K562 (cell line): ENCODE measurements around the gene CCDC183. TPM values are rescaled to one million over a fixed set of nuclear protein-coding genes. Genes with fewer than 3 reads are reported as not detected.

Experiments
- ATAC-seq: fragments of 200-7000 bp; cut with Tn5 transposase; 3 replicates; pipeline ENCODE4 v1.9.1; 2020; ENCODE audit warnings: moderate library complexity
- BruUV-seq: library from RNA; stranded (reverse); fragments of 400-500 nt; replicated peaks from 2 replicates; lab custom pipeline; 2021; lab: Mats Ljungman, UMichigan
- CTCF ChIA-PET: fragments of 300-600 bp; formaldehyde crosslinking; extraction: SDS; loops from one replicate; lab custom pipeline; 2021; ENCODE audit warnings: low intra/inter-chr PET ratio; lab: Yijun Ruan, JAX
- POLR2A ChIA-PET: fragments of 300-600, 350-650 bp; sonication (Branson Sonifier 250); formaldehyde crosslinking; extraction: SDS; loops from one replicate; lab custom pipeline; 2021; ENCODE audit warnings: antibody characterized with exemption, inconsistent platforms; lab: Yijun Ruan, JAX
- DNase-seq, 4 experiments: peaks; one replicate each; pipeline versions ENCODE4 v3.0.0 to v3.0.0-alpha.2; 2011 to 2018; ENCODE audit warnings: low spot score in 3 of 4, mixed read lengths in 3 of 4; ENCODE audit errors: extremely low read depth in 1 of 4
- FAIRE-seq: peaks from 2 replicates; lab custom pipeline; 2011; peaks lifted over from hg19 to GRCh38; lab: Jason Lieb, UNC
- H2AFZ ChIP-seq: 2 replicates; pipeline ENCODE4 v1.6.0; 2011; ENCODE audit warnings: low read depth, low read length, control low read depth, inconsistent platforms
- H3K27ac ChIP-seq: fragments of 200-600 bp; 3 replicates; pipeline ENCODE4 v1.8.0; 2011; ENCODE audit warnings: low read depth, mild to moderate bottlenecking, control low read depth, inconsistent platforms, low read length, moderate library complexity, mixed read lengths; ENCODE audit errors: extremely low read depth
- H3K27me3 ChIP-seq, 2 experiments: fragments of 300-600 bp in 1 of 2; 2 replicates in 1 of 2; 3 replicates in 1 of 2; pipeline versions ENCODE4 v1.6.0 to v1.8.0; 2011; ENCODE audit warnings: inconsistent platforms in 2 of 2, low read length in 2 of 2, mild to moderate bottlenecking in 1 of 2, mixed read lengths in 1 of 2, moderate library complexity in 1 of 2; ENCODE audit not compliant: control insufficient read depth in 2 of 2, insufficient read depth in 2 of 2
- H3K36me3 ChIP-seq: fragments of 300-600 bp; 3 replicates; pipeline ENCODE4 v1.8.0; 2011; ENCODE audit warnings: mild to moderate bottlenecking, low read length, inconsistent platforms; ENCODE audit not compliant: control insufficient read depth, insufficient read depth
- H3K4me1 ChIP-seq, 2 experiments: fragments of 200-600 bp in 1 of 2; replicated peaks in 1 of 2; 2 replicates in 1 of 2; 3 replicates in 1 of 2; pipeline versions ENCODE4 v1.5.1 to v1.8.0; 2011; ENCODE audit warnings: inconsistent platforms in 2 of 2, low read length in 2 of 2, mild to moderate bottlenecking in 1 of 2, mixed read lengths in 1 of 2, moderate library complexity in 1 of 2; ENCODE audit not compliant: control insufficient read depth in 2 of 2, insufficient read depth in 2 of 2
- H3K4me2 ChIP-seq: 2 replicates; pipeline ENCODE4 v1.6.1; 2011; ENCODE audit warnings: low read length, control low read depth, inconsistent platforms, mixed read lengths; ENCODE audit not compliant: insufficient read depth
- H3K4me3 ChIP-seq: fragments of 200-600 bp; sonication (generic), shearing (Covaris generic); 2 replicates; pipeline ENCODE4 v1.5.1; 2016; ENCODE audit warnings: control low read depth, inconsistent platforms
- H3K79me2 ChIP-seq: fragments of 200-600 bp; 3 replicates; pipeline ENCODE4 v1.8.0; 2011; ENCODE audit warnings: low read length, inconsistent platforms; ENCODE audit not compliant: control insufficient read depth, insufficient read depth
- H3K9ac ChIP-seq, 2 experiments: 2 replicates each; pipeline versions ENCODE4 v1.6.0 to v1.6.1; 2011; ENCODE audit warnings: low read depth in 2 of 2, low read length in 2 of 2, control low read depth in 1 of 2, inconsistent platforms in 1 of 2, mild to moderate bottlenecking in 1 of 2, mixed read lengths in 1 of 2; ENCODE audit not compliant: insufficient read depth in 1 of 2
- H3K9me1 ChIP-seq: one replicate; pipeline ENCODE4 v1.6.0; 2011; ENCODE audit warnings: inconsistent platforms, mild to moderate bottlenecking, low read length, moderate library complexity; ENCODE audit not compliant: control insufficient read depth, insufficient read depth
- H3K9me3 ChIP-seq: replicated peaks from 2 replicates; pipeline ENCODE4 v1.5.1; 2011; ENCODE audit warnings: low read depth, low read length, inconsistent platforms; ENCODE audit not compliant: control insufficient read depth, insufficient read depth
- H4K20me1 ChIP-seq: replicated peaks from 2 replicates; pipeline ENCODE4 v1.6.1; 2011; ENCODE audit warnings: low read length, inconsistent platforms, mixed read lengths; ENCODE audit not compliant: control insufficient read depth, insufficient read depth
- GTF2E2 ChIP-seq: fragments of 200-800 bp; sonication (Bioruptor generic); IDR thresholded peaks from 2 replicates; pipeline ENCODE4 v1.6.1; 2016; ENCODE audit warnings: missing genetic modification characterization, missing compliant biosample characterization
- KAT7 ChIP-seq: sonication (generic); formaldehyde crosslinking; IDR thresholded peaks from 2 replicates; pipeline ENCODE4 v1.8.0; 2022; ENCODE audit warnings: missing genetic modification reagents, mild to moderate bottlenecking, borderline replicate concordance
- MAFG ChIP-seq: fragments of 450-650 bp; conservative IDR thresholded peaks from 2 replicates; pipeline ENCODE4 v1.6.1; 2016; ENCODE audit warnings: missing genetic modification characterization, missing compliant biosample characterization
- NONO ChIP-seq, 2 experiments: fragments of 200-400 bp in 1 of 2; fragments of 450-650 bp in 1 of 2; formaldehyde crosslinking in 1 of 2; IDR thresholded peaks; 2 replicates each; pipeline ENCODE4 v1.6.1; 2017; ENCODE audit warnings: low read depth in 2 of 2, mild to moderate bottlenecking in 2 of 2, moderate library complexity in 2 of 2, low read length in 1 of 2
- POU5F1 ChIP-seq: fragments of 150-350 bp; IDR thresholded peaks from 2 replicates; pipeline ENCODE4 v1.6.1; 2014; ENCODE audit warnings: borderline replicate concordance, low read length, low read depth, mild to moderate bottlenecking; ENCODE audit not compliant: partially characterized antibody
- STAT5A ChIP-seq: IDR thresholded peaks from 2 replicates; pipeline ENCODE4 v1.6.1; 2012; ENCODE audit warnings: low read length, inconsistent platforms, borderline replicate concordance
- TAF9B ChIP-seq: fragments of 450-650 bp; IDR thresholded peaks from 2 replicates; pipeline ENCODE4 v1.6.1; 2018; ENCODE audit warnings: mild to moderate bottlenecking; ENCODE audit not compliant: partially characterized antibody
- ZNF316 ChIP-seq: fragments of 450-650 bp; IDR thresholded peaks from 2 replicates; pipeline ENCODE4 v1.6.1; 2016
- WGBS: fragments of 100-300 bp; shearing (Covaris generic); methylation state at CpG from one replicate; pipeline ENCODE4 v1.1.6; 2016; ENCODE audit warnings: low coverage, mixed read lengths; ENCODE audit not compliant: insufficient coverage; ENCODE audit errors: missing lambda C conversion rate; 5-methylcytosine and 5-hydroxymethylcytosine counted together
- in situ Hi-C: fragments of 300-500 bp; cut with MboI; formaldehyde crosslinking; loops from 4 replicates; pipeline ENCODE4 v1.15.0; 2018; ENCODE audit warnings: inconsistent platforms, mixed read lengths
- intact Hi-C: fragments of 100-400 bp; cut with micrococcal nuclease; formaldehyde crosslinking; loops from 2 replicates; pipeline ENCODE4 v1.14.2; 2022
- polyA plus RNA-seq, 8 experiments: library from polyadenylated mRNA; depleted of rRNA in 4 of 8; stranded (reverse) in 5 of 8; unstranded in 3 of 8; fragments of >200 nt; fragmentation: Nextera tagmentation in 2 of 8; fragmentation: Illumina TruSeq in 1 of 8; extraction: Ambion mirVana in 2 of 8; extraction: Trizol in 1 of 8; gene quantifications; 2 replicates each; pipeline versions ENCODE4 v1.2.1 to v1.2.3, GENCODE V29; 2011 to 2014; ENCODE audit warnings: inconsistent platforms in 1 of 8, missing spikeins in 1 of 8
- total RNA-seq, 7 experiments: library from RNA; depleted of rRNA in 6 of 7; stranded (reverse); fragments of >200 nt in 6 of 7; fragmentation: Illumina TruSeq in 2 of 7; extraction: Trizol in 2 of 7; gene quantifications; 2 replicates each; pipeline versions ENCODE4 v1.2.1 to v1.2.3, GENCODE V29; 2011 to 2021; ENCODE audit warnings: low replicate concordance in 1 of 7
- TF ChIP-seq, protein P1 (sequence below): fragments of 250-450 bp; sonication (Bioruptor Pico); IDR thresholded peaks from 2 replicates; pipeline ENCODE4 v1.5.0; 2020; ENCODE audit warnings: mild to moderate bottlenecking

Gene CCDC183
- total and polyA plus RNA-seq, 9 of the 15 experiments (the other 6 are each of a cell fraction or from before 2014, with no cell fraction given) = 0.21 to 0.60 (median 0.29) TPM; not detected in 4

DNA sequence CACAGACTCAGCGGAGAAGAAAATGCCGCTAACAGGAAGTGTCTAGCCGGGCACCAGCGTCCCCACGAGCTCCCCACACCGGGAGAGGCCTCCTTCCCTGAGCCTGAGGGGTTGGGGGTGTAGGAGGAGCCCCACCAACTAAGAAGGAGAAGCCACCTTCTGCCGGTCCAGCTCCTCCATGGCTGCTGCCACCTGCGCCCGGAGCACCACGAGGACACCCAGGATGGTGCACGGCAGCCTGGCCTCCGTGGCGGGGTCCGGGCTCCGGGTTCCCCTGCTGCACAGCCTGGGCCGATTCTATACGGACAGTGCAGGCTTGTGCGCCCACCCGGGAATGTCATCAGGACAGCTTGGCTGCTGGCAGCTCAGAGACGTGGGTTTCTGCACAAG, 38.4 kb upstream of the CCDC183 start (continued):
- TF ChIP-seq NONO (IDR thresholded peaks at IDR 0.05; ENCODE audit: low read depth in 2 of 2, low read length in 1 of 2) = no peak
- TF ChIP-seq, all 486 proteins: peak for 0

DNA sequence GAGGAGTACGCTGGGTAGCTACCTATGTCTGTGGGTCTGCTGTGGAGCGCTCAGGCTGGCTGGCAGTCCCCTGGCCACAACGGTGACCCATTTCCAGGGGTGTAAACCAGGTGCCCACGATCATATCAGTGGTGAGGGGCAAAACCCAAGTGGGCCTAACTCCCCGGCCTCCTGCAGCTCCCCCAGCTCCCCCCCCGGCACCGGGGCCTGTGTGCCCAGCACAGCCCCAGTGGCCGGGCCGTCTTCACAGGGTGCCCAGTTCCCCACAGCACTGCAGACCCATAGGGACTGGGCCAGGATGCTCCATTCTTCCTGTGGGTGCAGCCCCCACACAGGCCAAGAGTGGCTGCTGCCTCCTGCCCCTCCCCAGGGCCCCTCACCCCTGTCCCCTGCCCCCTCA, 37.1 kb upstream of the CCDC183 start:
- ATAC-seq (no peak), FAIRE-seq (no peak), DNase-seq (no peak)
- Histone ChIP-seq H2AFZ (no peak overlapping the region), H3K4me3 (no peak overlapping the region), H3K27me3 (no peaks in the 10 kb centered on the region), H3K9me3 (peaks cover 7% of the 10 kb centered on the region), H3K4me1 (peaks cover 6 to 78% of the 10 kb centered on the region in 2 experiments; a peak in 4 of 5 replicates), H3K79me2 (no peaks in the 10 kb centered on the region), H3K9ac (no peak overlapping the region), H3K4me2 (no peak overlapping the region), H3K27ac (no peak overlapping the region), H4K20me1 (no peaks in the 10 kb centered on the region), H3K9me1 (no peaks in the 10 kb centered on the region), H3K36me3 (no peaks in the 10 kb centered on the region)
- 56% methylated on average over 8 of the region's 9 CpGs for WGBS
- CTCF ChIA-PET = no interaction called here
- POLR2A ChIA-PET = interaction anchor here (1.0 to 2.6 kb wide), 2 partner anchors 12 to 30 kb away, joined by 3 to 11 read pairs; no protein-coding TSS in a partner anchor
- intact Hi-C loops = no loop called here
- TF ChIP-seq TAF9B = no peak
- TF ChIP-seq, protein P1, sequence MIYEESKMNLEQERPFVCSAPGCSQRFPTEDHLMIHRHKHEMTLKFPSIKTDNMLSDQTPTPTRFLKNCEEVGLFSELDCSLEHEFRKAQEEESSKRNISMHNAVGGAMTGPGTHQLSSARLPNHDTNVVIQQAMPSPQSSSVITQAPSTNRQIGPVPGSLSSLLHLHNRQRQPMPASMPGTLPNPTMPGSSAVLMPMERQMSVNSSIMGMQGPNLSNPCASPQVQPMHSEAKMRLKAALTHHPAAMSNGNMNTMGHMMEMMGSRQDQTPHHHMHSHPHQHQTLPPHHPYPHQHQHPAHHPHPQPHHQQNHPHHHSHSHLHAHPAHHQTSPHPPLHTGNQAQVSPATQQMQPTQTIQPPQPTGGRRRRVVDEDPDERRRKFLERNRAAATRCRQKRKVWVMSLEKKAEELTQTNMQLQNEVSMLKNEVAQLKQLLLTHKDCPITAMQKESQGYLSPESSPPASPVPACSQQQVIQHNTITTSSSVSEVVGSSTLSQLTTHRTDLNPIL = no peak
- no peak for TF ChIP-seq ZNF316
- no peak for TF ChIP-seq GTF2E2 (tag)
- TF ChIP-seq MAFG (tag) = no peak
- TF ChIP-seq KAT7 (CRISPR knock-in tag) = no peak
- TF ChIP-seq STAT5A = no peak
- TF ChIP-seq POU5F1 = no peak
- no TSS peak for BruUV-seq
- in situ Hi-C loops = no loop called here
